ENCODE results near the gene ZNF106.

GRCh38 chr15:42465520-42466259, 25.3 kb downstream of the ZNF106 start:
- TF ChIP-seq, protein P1, sequence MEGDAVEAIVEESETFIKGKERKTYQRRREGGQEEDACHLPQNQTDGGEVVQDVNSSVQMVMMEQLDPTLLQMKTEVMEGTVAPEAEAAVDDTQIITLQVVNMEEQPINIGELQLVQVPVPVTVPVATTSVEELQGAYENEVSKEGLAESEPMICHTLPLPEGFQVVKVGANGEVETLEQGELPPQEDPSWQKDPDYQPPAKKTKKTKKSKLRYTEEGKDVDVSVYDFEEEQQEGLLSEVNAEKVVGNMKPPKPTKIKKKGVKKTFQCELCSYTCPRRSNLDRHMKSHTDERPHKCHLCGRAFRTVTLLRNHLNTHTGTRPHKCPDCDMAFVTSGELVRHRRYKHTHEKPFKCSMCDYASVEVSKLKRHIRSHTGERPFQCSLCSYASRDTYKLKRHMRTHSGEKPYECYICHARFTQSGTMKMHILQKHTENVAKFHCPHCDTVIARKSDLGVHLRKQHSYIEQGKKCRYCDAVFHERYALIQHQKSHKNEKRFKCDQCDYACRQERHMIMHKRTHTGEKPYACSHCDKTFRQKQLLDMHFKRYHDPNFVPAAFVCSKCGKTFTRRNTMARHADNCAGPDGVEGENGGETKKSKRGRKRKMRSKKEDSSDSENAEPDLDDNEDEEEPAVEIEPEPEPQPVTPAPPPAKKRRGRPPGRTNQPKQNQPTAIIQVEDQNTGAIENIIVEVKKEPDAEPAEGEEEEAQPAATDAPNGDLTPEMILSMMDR (IDR thresholded peaks at IDR 0.05; ENCODE audit: low read depth, low read length), result no peak
- TF ChIP-seq MYC (IDR thresholded peaks at IDR 0.05; ENCODE audit: low read depth, low read length) (no peak), POLR2A (IDR thresholded peaks at IDR 0.05; ENCODE audit: extremely low read depth, insufficient read length) (no peak), MAX (IDR thresholded peaks at IDR 0.05; ENCODE audit: low read depth, low read length) (no peak)

All from NB4 (cell line).